Measurements from ENCODE around the gene NAA10. TPM values are rescaled to one million over a fixed set of nuclear protein-coding genes. Genes with fewer than 3 reads are reported as not detected.

NAA10 gene
- total and polyA plus RNA-seq, 5 donors, result 61.1 to 108 (median 66.4) TPM

DNA sequence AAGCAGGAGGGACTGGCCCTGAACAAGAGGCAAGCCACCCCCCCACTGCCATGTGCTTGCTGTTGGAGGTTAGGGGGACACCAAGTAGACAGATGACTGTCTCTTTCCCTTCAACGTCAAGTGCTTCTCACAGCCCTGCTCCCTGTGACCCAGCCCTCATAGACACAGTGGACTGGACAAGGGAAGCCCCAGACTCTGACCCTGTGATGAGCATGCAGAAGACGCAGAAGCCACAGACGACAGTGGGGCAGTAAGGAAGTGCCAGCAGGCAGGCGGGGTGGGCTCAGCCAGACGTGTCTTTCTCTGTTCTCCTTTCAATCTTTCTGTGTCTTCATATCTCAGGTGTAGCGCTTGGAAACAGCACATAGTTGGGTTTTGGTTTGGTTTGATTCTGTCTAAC lies 46.5 kb downstream of the NAA10 start:
- Histone ChIP-seq H3K9me3 (ENCODE audit: control insufficient read depth, low read length) (no peaks in the 10 kb centered on the region), H3K27ac (ENCODE audit: low read length) (no peak overlapping the region), H3K4me1 (ENCODE audit: control insufficient read depth, insufficient read depth, low read length) (no peaks in the 10 kb centered on the region), H3K27me3 (ENCODE audit: control insufficient read depth, insufficient read depth) (no peaks in the 10 kb centered on the region), H3K4me3 (ENCODE audit: low read length) (no peak overlapping the region)
- WGBS, result 66% methylated on average over 6 of the region's 6 CpGs
- ATAC-seq, result no peak
- intact Hi-C loops (cut with DNase I), result no loop called here
- no peak for DNase-seq

- WGBS, result 66% methylated on average over 8 of the region's 8 CpGs
- Histone ChIP-seq H3K4me3 (ENCODE audit: low read length) (no peak overlapping the region), H3K27ac (ENCODE audit: low read length) (no peak overlapping the region), H3K9me3 (ENCODE audit: control insufficient read depth, low read length) (no peaks in the 10 kb centered on the region), H3K4me1 (ENCODE audit: control insufficient read depth, insufficient read depth, low read length) (no peaks in the 10 kb centered on the region), H3K27me3 (ENCODE audit: control insufficient read depth, insufficient read depth) (no peaks in the 10 kb centered on the region)
- intact Hi-C loops (cut with DNase I), result no loop called here
- ATAC-seq (peak in 1 of 2 donors; percentile 40), DNase-seq (no peak)
These were observed 47.5 kb downstream of the NAA10 start for GRCh38 chrX:153887385-153887784.

DNA sequence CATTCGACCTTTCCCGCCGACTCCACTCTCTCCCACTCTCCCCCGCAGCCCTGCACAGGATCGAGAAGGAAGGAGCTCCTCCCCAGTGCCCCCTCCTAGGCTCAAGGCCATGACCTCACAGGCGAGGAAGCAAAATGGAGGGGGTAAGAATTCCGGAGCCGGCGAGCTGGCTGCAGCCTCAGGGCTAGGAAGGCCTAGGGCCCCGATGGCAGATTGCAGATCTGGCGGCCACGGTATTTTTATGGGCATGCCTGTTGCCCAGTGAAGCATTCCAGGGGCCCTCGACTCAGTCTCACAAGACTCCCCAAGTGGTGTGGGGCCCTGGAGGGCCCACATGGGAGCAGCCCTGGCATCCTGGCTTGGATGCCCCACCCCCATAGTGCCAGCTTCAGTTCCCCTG lies 47.9 kb downstream of the NAA10 start:
- H3K27me3 ChIP-seq (ENCODE audit: control insufficient read depth, insufficient read depth), result no peaks in the 10 kb centered on the region
- H3K4me3 ChIP-seq (ENCODE audit: low read length), result no peak overlapping the region
- no peaks in the 10 kb centered on the region for H3K4me1 ChIP-seq (ENCODE audit: control insufficient read depth, insufficient read depth, low read length)
- DNase-seq (no peak), ATAC-seq (peak in 1 of 2 donors; percentile 8)
- 30% methylated on average over 13 of the region's 13 CpGs for WGBS
- intact Hi-C loops (cut with DNase I), result no loop called here
- no peaks in the 10 kb centered on the region for H3K9me3 ChIP-seq (ENCODE audit: control insufficient read depth, low read length)
- H3K27ac ChIP-seq (ENCODE audit: low read length), result no peak overlapping the region

GRCh38 chrX:153885968-153886903 lies 48.6 kb downstream of the NAA10 start, which contains the start of gene L1CAM:
Gene L1CAM, minus strand, starts transcription at chrX:153886173. Its CDS starts 10,337 bp downstream, at chrX:153875836.
- ATAC-seq (peak in 1 of 2 donors; percentile 11), DNase-seq (no peak)
- WGBS, result 3% methylated on average over 65 of the region's 94 CpGs
- intact Hi-C loops (cut with DNase I), result no loop called here
- Histone ChIP-seq H3K4me3 (ENCODE audit: low read length) (peak within 1 kb of the TSS; percentile 36), H3K27me3 (ENCODE audit: control insufficient read depth, insufficient read depth) (no peaks in the 10 kb centered on the region), H3K4me1 (ENCODE audit: control insufficient read depth, insufficient read depth, low read length) (no peaks in the 10 kb centered on the region), H3K9me3 (ENCODE audit: control insufficient read depth, low read length) (no peaks in the 10 kb centered on the region), H3K27ac (ENCODE audit: low read length) (no peak within 1 kb of the TSS)

- no peak for ATAC-seq
- Histone ChIP-seq H3K4me3 (ENCODE audit: low read length) (peak overlapping the region; percentile 36), H3K27ac (ENCODE audit: low read length) (no peak overlapping the region), H3K27me3 (ENCODE audit: control insufficient read depth, insufficient read depth) (no peaks in the 10 kb centered on the region), H3K9me3 (ENCODE audit: control insufficient read depth, low read length) (no peaks in the 10 kb centered on the region), H3K4me1 (ENCODE audit: control insufficient read depth, insufficient read depth, low read length) (no peaks in the 10 kb centered on the region)
- intact Hi-C loops (cut with DNase I), result no loop called here
- 3% methylated on average over 32 of the region's 32 CpGs for WGBS
- no peak for DNase-seq
These were observed 49.5 kb downstream of the NAA10 start for GRCh38 chrX:153885208-153885787.

- H3K27ac ChIP-seq (ENCODE audit: low read length), result no peak overlapping the region
- 54% methylated on average over 5 of the region's 6 CpGs for WGBS
These were observed 50.2 kb downstream of the NAA10 start for GRCh38 chrX:153884590-153884989.

GRCh38 chrX:153884136-153884535 lies 50.7 kb downstream of the NAA10 start:
- 58% methylated on average over 13 of the region's 13 CpGs for WGBS
- H3K27ac ChIP-seq (ENCODE audit: low read length), result no peak overlapping the region
- no peak overlapping the region for H3K4me3 ChIP-seq (ENCODE audit: low read length)
- no peak for ATAC-seq
- intact Hi-C loops (cut with DNase I), result no loop called here
- DNase-seq, result no peak
- no peaks in the 10 kb centered on the region for H3K4me1 ChIP-seq (ENCODE audit: control insufficient read depth, insufficient read depth, low read length)
- no peaks in the 10 kb centered on the region for H3K27me3 ChIP-seq (ENCODE audit: control insufficient read depth, insufficient read depth)
- no peaks in the 10 kb centered on the region for H3K9me3 ChIP-seq (ENCODE audit: control insufficient read depth, low read length)

More at GRCh38 chrX:153884590-153884989, 50.2 kb downstream of the NAA10 start:
- H3K27me3 ChIP-seq (ENCODE audit: control insufficient read depth, insufficient read depth), result no peaks in the 10 kb centered on the region
- no peak for ATAC-seq
- intact Hi-C loops (cut with DNase I), result no loop called here
- H3K4me3 ChIP-seq (ENCODE audit: low read length), result no peak overlapping the region
- no peak for DNase-seq
- no peaks in the 10 kb centered on the region for H3K4me1 ChIP-seq (ENCODE audit: control insufficient read depth, insufficient read depth, low read length)
- no peaks in the 10 kb centered on the region for H3K9me3 ChIP-seq (ENCODE audit: control insufficient read depth, low read length)

DNA sequence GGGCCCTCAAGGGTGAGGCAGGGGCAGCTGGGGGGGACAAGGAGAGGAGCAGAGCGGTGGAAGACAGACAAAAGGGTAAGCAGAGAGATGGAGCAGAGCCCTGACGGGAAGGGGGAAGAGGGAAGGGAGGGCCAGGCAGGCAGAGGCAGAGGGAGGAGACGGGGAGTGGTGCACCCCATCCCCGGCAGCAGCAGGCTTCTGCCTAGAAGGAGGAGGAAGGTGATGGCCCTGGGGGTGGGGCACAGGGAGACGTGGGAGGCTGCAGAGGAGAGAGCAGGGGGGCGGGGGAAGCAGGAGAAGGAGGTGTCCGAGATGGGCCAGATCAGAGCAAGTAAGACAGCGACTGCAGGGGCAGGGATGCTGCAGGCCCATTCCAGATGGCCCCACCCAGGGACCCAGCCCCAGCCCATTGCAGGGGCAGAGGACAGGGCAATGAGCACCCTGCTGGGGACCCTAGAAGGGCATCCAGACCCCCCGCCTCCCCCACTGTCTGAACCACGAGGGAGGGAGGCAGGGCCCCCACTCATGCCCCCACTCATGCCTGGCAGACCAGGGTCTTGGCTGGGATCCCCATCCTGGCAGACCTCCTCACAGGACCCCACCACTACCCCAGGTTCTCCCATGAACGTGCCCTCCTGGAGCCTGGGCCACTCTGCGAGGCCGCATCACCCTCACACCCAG lies 51.5 kb downstream of the NAA10 start:
- no peak for ATAC-seq
- no peaks in the 10 kb centered on the region for H3K4me1 ChIP-seq (ENCODE audit: control insufficient read depth, insufficient read depth, low read length)
- no peak for DNase-seq
- H3K9me3 ChIP-seq (ENCODE audit: control insufficient read depth, low read length), result no peaks in the 10 kb centered on the region
- no peak overlapping the region for H3K4me3 ChIP-seq (ENCODE audit: low read length)
- intact Hi-C loops (cut with DNase I), result no loop called here
- WGBS, result 52% methylated on average over 9 of the region's 13 CpGs
- no peaks in the 10 kb centered on the region for H3K27me3 ChIP-seq (ENCODE audit: control insufficient read depth, insufficient read depth)
- no peak overlapping the region for H3K27ac ChIP-seq (ENCODE audit: low read length)

- Histone ChIP-seq H3K27ac (ENCODE audit: low read length) (no peak overlapping the region), H3K9me3 (ENCODE audit: control insufficient read depth, low read length) (no peaks in the 10 kb centered on the region), H3K4me3 (ENCODE audit: low read length) (no peak overlapping the region), H3K27me3 (ENCODE audit: control insufficient read depth, insufficient read depth) (no peaks in the 10 kb centered on the region), H3K4me1 (ENCODE audit: control insufficient read depth, insufficient read depth, low read length) (no peaks in the 10 kb centered on the region)
- intact Hi-C loops (cut with DNase I), result no loop called here
- DNase-seq (no peak), ATAC-seq (no peak)
- 33% methylated on average over 7 of the region's 7 CpGs for WGBS
These were observed 52.3 kb downstream of the NAA10 start for GRCh38 chrX:153882557-153882956.

DNA sequence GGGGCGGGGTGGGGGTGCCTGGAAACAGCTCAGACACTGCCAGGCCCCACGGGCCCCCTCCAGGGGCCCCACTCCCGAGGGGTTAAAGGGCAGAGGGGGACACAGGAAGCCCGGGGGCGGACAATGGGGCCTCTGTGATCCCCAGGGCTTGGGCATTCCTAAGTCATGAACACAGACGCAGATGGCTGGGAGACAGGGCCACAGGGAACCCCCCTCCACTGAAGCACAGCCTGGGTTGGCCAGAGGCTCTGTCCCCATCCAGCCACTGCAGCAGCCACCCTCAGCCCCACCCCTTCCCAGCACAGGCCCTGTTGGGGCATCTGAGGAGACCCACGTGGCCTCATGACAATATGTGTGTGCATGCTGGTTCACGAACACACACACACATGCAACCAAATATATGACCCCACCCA lies 52.7 kb downstream of the NAA10 start:
- Histone ChIP-seq H3K4me3 (ENCODE audit: low read length) (no peak overlapping the region), H3K4me1 (ENCODE audit: control insufficient read depth, insufficient read depth, low read length) (no peaks in the 10 kb centered on the region), H3K9me3 (ENCODE audit: control insufficient read depth, low read length) (no peaks in the 10 kb centered on the region), H3K27ac (ENCODE audit: low read length) (no peak overlapping the region), H3K27me3 (ENCODE audit: control insufficient read depth, insufficient read depth) (no peaks in the 10 kb centered on the region)
- ATAC-seq (no peak), DNase-seq (no peak)
- intact Hi-C loops (cut with DNase I), result no loop called here
- 47% methylated on average over 8 of the region's 8 CpGs for WGBS

- intact Hi-C loops (cut with DNase I), result no loop called here
- no peaks in the 10 kb centered on the region for H3K9me3 ChIP-seq (ENCODE audit: control insufficient read depth, low read length)
- no peak for DNase-seq
- H3K27me3 ChIP-seq (ENCODE audit: control insufficient read depth, insufficient read depth), result no peaks in the 10 kb centered on the region
- no peak for ATAC-seq
- WGBS, result 81% methylated on average over 7 of the region's 7 CpGs
- no peak overlapping the region for H3K4me3 ChIP-seq (ENCODE audit: low read length)
- H3K4me1 ChIP-seq (ENCODE audit: control insufficient read depth, insufficient read depth, low read length), result no peaks in the 10 kb centered on the region
- H3K27ac ChIP-seq (ENCODE audit: low read length), result no peak overlapping the region
These were observed 53.6 kb downstream of the NAA10 start for GRCh38 chrX:153881281-153881680.
